Kidney epithelial cell (primary cell): ENCODE measurements around the gene DESI1. TPM values are rescaled to one million over a fixed set of nuclear protein-coding genes. Genes with fewer than 3 reads are reported as not detected.
A peak's percentile ranks its signal among the peaks of the same experiment; 100 is the strongest.
"Not testable (repeated sequence)": the region's sequence is repeated elsewhere in the genome, so short reads cannot be mapped to it uniquely, and the experiment has no call there.

Experiments used
- DNase-seq: peaks from one replicate; pipeline ENCODE4 v3.0.0-alpha.2; 2010; ENCODE audit warnings: low read depth
- H3K27me3 ChIP-seq: 2 replicates; pipeline ENCODE4 v1.6.0; 2011; ENCODE audit warnings: low read length; ENCODE audit not compliant: control insufficient read depth, insufficient read depth
- H3K36me3 ChIP-seq: 2 replicates; pipeline ENCODE4 v1.5.1; 2011; ENCODE audit warnings: low read length; ENCODE audit not compliant: control insufficient read depth, insufficient read depth
- H3K4me3 ChIP-seq: 2 replicates; pipeline ENCODE4 v1.5.1; 2011; ENCODE audit warnings: low read depth, mild to moderate bottlenecking, control low read depth, low read length
- total RNA-seq: library from RNA; depleted of rRNA; stranded (reverse); fragments of >200 nt; gene quantifications from 2 replicates; pipeline ENCODE4 v1.2.3, GENCODE V29; 2015
- TF ChIP-seq, protein P1 (sequence below): IDR thresholded peaks from 2 replicates; pipeline ENCODE4 v1.5.1; 2011; ENCODE audit warnings: mild to moderate bottlenecking, moderate library complexity, low read length, control low read depth, inconsistent platforms; ENCODE audit not compliant: insufficient read depth, poor library complexity, severe bottlenecking

The DESI1 gene
- total RNA-seq, 1 donor from 2014 or later, result 31.2 TPM

DNA sequence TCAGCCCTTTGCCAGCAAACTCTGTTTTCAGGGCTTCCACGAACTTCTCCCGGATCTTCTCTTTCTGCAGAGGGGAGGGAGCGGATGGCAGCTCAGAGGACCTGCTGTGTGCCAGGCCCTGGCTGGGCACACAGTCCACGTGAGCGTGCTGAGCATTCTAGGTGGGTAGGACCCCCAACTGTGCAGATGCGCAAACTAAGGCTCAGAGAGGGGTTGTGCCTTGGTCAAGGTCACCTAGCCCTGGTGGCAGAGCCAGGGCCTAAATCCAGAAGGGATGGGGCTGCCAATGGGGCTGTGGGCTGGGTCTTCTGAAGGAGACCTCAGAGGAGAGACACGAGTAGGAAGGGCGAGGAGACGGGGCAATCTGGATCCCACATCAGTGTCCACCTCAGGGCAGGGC, 42.0 kb downstream of the DESI1 start:
- H3K36me3 ChIP-seq, result peaks cover 2% of the 10 kb centered on the region
- no peak for DNase-seq
- no peaks in the 10 kb centered on the region for H3K27me3 ChIP-seq

GRCh38 chr22:41578114-41578513, 42.7 kb downstream of the DESI1 start:
- Histone ChIP-seq H3K27me3 (no peaks in the 10 kb centered on the region), H3K4me3 (no peak overlapping the region), H3K36me3 (peaks cover 2% of the 10 kb centered on the region)
- TF ChIP-seq, protein P1, sequence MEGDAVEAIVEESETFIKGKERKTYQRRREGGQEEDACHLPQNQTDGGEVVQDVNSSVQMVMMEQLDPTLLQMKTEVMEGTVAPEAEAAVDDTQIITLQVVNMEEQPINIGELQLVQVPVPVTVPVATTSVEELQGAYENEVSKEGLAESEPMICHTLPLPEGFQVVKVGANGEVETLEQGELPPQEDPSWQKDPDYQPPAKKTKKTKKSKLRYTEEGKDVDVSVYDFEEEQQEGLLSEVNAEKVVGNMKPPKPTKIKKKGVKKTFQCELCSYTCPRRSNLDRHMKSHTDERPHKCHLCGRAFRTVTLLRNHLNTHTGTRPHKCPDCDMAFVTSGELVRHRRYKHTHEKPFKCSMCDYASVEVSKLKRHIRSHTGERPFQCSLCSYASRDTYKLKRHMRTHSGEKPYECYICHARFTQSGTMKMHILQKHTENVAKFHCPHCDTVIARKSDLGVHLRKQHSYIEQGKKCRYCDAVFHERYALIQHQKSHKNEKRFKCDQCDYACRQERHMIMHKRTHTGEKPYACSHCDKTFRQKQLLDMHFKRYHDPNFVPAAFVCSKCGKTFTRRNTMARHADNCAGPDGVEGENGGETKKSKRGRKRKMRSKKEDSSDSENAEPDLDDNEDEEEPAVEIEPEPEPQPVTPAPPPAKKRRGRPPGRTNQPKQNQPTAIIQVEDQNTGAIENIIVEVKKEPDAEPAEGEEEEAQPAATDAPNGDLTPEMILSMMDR, result no peak
- no peak for DNase-seq

More for the DNA sequence above, 42.0 kb downstream of the DESI1 start:
- H3K4me3 ChIP-seq, result no peak overlapping the region
- TF ChIP-seq, protein P1, result no peak

DNA sequence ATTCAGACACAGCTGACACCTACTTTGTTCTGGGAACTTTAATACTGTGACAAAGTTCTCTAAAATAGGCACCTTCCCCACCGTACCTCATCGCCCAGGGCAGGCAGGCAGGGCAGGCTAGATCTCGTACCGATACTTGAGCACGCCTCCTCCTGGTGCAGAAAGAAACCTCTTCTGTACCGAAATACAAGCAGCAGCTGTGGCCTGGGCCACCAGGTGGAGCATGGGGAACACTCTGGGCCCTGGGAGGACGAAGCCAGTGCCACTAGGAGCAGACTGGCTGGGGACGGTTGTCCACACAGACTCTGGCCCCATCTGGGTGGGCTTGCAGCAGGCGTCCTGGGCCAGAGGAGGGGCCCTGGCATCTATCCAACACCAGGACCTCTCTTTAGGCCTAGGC, 44.0 kb downstream of the DESI1 start:
- DNase-seq, result no peak
- TF ChIP-seq, protein P1, result peak; percentile 90
- H3K36me3 ChIP-seq, result peaks cover 2% of the 10 kb centered on the region

GRCh38 chr22:41575533-41575932, 45.3 kb downstream of the DESI1 start:
- Histone ChIP-seq H3K36me3 (peaks cover 2% of the 10 kb centered on the region), H3K4me3 (no peak overlapping the region), H3K27me3 (no peaks in the 10 kb centered on the region)
- DNase-seq, result no peak
- TF ChIP-seq, protein P1, result no peak

More for the DNA sequence above, 44.0 kb downstream of the DESI1 start:
- no peak overlapping the region for H3K4me3 ChIP-seq
- H3K27me3 ChIP-seq, result no peaks in the 10 kb centered on the region

DNA sequence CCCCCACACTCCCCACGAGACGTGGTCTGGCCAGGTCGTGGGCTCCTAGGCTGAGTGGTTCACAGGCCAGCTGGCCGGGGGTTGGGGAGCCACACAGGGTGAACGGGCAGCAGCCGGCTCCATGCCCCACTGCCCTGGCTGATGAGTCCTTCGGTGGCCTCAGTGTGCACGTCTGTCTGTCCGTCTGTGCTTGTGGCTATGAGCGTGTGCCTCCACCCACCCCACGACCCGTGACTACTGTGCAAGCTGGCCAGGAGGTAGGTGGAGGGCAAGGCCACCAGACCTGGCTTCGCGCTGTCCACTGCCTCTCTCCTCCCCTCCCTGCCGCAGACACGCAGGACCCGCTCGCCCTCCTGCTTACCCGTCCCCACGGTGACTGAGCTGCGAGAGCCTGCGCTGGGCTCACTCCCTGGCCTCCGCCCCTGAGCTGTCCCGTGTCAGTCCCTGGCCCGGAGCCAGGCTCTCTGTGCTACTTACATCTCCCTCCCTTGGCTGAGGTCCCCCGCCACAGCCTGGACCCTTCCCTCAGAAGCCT, 45.9 kb downstream of the DESI1 start:
- TF ChIP-seq, protein P1, result no peak
- Histone ChIP-seq H3K4me3 (no peak overlapping the region), H3K36me3 (peaks cover under 1% of the 10 kb centered on the region), H3K27me3 (no peaks in the 10 kb centered on the region)
- no peak for DNase-seq

DNA sequence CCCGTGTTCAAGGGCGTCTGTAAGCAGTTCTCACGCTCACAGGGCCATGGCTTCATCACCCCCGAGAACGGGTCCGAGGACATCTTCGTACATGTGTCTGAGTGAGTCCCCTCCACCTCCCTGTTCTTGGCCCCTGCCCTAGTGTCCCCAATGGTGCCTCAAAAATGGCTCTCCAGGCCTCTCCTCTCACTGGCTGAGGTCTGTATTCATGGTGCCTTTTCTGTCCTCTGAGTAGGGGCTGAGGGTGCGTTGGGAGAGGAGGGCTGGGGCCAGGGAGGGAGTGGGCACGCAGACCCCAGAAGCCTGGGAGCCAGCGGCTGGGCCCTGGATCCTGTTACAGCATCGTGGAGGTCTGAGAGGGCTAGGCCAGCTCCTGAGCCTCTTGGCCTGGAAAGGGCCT, 47.2 kb downstream of the DESI1 start:
- H3K36me3 ChIP-seq, result no peaks in the 10 kb centered on the region
- no peak for DNase-seq
- H3K4me3 ChIP-seq, result no peak overlapping the region
- H3K27me3 ChIP-seq, result no peaks in the 10 kb centered on the region
- TF ChIP-seq, protein P1, result no peak

DNA sequence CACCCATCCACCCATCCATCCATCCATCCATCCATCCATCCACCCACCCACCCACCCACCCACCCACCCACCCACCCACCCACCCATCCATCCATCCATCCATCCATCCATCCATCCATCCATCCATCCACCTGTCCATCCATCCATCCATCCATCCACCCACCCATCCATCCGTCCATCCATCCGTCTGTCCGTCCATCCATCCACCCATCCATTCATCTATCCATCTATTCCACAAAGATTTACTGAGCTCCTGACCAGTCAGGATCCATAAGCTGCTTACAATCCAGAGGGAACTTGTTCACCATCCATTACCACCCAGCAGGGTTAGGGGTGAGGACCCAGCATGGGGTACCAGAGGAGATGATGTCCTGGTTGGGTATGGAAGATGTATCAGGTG, 48.5 kb downstream of the DESI1 start:
- not testable (repeated sequence) for DNase-seq, H3K36me3 ChIP-seq, H3K4me3 ChIP-seq, H3K27me3 ChIP-seq
